H1 (cell line): ENCODE results near the gene PPM1F. TPM values are rescaled to one million over a fixed set of nuclear protein-coding genes. Genes with fewer than 3 reads are reported as not detected.

Experiments used
- CTCF ChIA-PET: fragments of 300-600 bp; sonication (Branson Sonifier 250); formaldehyde crosslinking; loops from one replicate; lab custom pipeline; 2021; ENCODE audit not compliant: partially characterized antibody; lab: Charles Lee
- POLR2A ChIA-PET: fragments of 300-600 bp; sonication (Branson Sonifier 250); formaldehyde crosslinking; loops from one replicate; lab custom pipeline; 2021; ENCODE audit warnings: inconsistent platforms; ENCODE audit not compliant: partially characterized antibody; lab: Charles Lee
- DNase-seq, 2 experiments: peaks; one replicate each; pipeline versions ENCODE4 v3.0.0 to v3.0.0-alpha.2; 2010 to 2022; ENCODE audit warnings: low spot score in 2 of 2, low read depth in 1 of 2, mixed read lengths in 1 of 2
- FAIRE-seq: peaks from 2 replicates; lab custom pipeline; 2011; peaks lifted over from hg19 to GRCh38; lab: Jason Lieb, UNC
- H2AFZ ChIP-seq: 2 replicates; pipeline ENCODE4 v1.8.1; 2012; ENCODE audit warnings: low read length, inconsistent platforms
- H2AK5ac ChIP-seq: 2 replicates; pipeline ENCODE4 v1.6.1; 2013; ENCODE audit warnings: low read depth, low read length
- H2BK120ac ChIP-seq: replicated peaks from 2 replicates; pipeline ENCODE3; 2013; ENCODE audit warnings: low read depth, low read length, inconsistent platforms
- H2BK12ac ChIP-seq: 2 replicates; pipeline ENCODE4 v1.6.1; 2013; ENCODE audit warnings: low read depth, low read length
- H2BK15ac ChIP-seq: 2 replicates; pipeline ENCODE4 v1.6.1; 2013; ENCODE audit warnings: low read length
- H2BK20ac ChIP-seq: 2 replicates; pipeline ENCODE4 v1.6.1; 2013; ENCODE audit warnings: low read length
- H2BK5ac ChIP-seq: 2 replicates; pipeline ENCODE4 v1.6.1; 2013; ENCODE audit warnings: low read depth, low read length
- H3K14ac ChIP-seq: 2 replicates; pipeline ENCODE4 v1.6.1; 2013; ENCODE audit warnings: inconsistent platforms; ENCODE audit not compliant: insufficient read length
- H3K18ac ChIP-seq: 2 replicates; pipeline ENCODE4 v1.6.1; 2013; ENCODE audit warnings: low read length; ENCODE audit errors: extremely low read depth
- H3K23ac ChIP-seq: 2 replicates; pipeline ENCODE4 v1.6.1; 2013; ENCODE audit warnings: inconsistent platforms; ENCODE audit not compliant: insufficient read length
- H3K23me2 ChIP-seq: 2 replicates; pipeline ENCODE4 v1.6.1; 2013; ENCODE audit warnings: low read depth, low read length
- H3K27ac ChIP-seq: 2 replicates; pipeline ENCODE4 v1.6.1; 2011; ENCODE audit warnings: low read depth, low read length, inconsistent platforms
- H3K27me3 ChIP-seq, 4 experiments: replicated peaks in 1 of 4; 1 replicate in 1 of 4; 2 replicates in 3 of 4; pipeline versions ENCODE4 v1.6.1 to v1.8.1; 2011 to 2013; ENCODE audit warnings: low read length in 3 of 4, mild to moderate bottlenecking in 3 of 4, inconsistent platforms in 2 of 4, mixed read lengths in 2 of 4, moderate library complexity in 1 of 4; ENCODE audit not compliant: control insufficient read depth in 3 of 4, insufficient read depth in 3 of 4; ENCODE audit errors: extremely low read depth in 1 of 4
- H3K36me3 ChIP-seq, 4 experiments: 2 replicates each; pipeline versions ENCODE4 v1.6.1 to v1.8.1; 2011 to 2013; ENCODE audit warnings: mild to moderate bottlenecking in 4 of 4, low read length in 3 of 4, moderate library complexity in 2 of 4, control low read depth in 1 of 4, inconsistent platforms in 1 of 4; ENCODE audit not compliant: insufficient read depth in 4 of 4, control insufficient read depth in 2 of 4
- H3K4ac ChIP-seq: replicated peaks from 2 replicates; pipeline ENCODE3; 2013; ENCODE audit warnings: low read length, low read depth, mixed read lengths, inconsistent platforms; ENCODE audit not compliant: insufficient read length
- H3K4me1 ChIP-seq, 4 experiments: replicated peaks in 1 of 4; 1 replicate in 1 of 4; 2 replicates in 3 of 4; pipeline versions ENCODE4 v1.6.1 to v1.8.1; 2011 to 2013; ENCODE audit warnings: low read length in 3 of 4, inconsistent platforms in 2 of 4, mixed read lengths in 1 of 4; ENCODE audit not compliant: insufficient read depth in 4 of 4, control insufficient read depth in 3 of 4
- H3K4me2 ChIP-seq, 2 experiments: 2 replicates each; pipeline versions ENCODE4 v1.6.1 to v1.8.1; 2011 to 2013; ENCODE audit warnings: low read depth in 2 of 2, low read length in 2 of 2, control low read depth in 1 of 2, inconsistent platforms in 1 of 2, mild to moderate bottlenecking in 1 of 2; ENCODE audit not compliant: insufficient read depth in 1 of 2
- H3K4me3 ChIP-seq, 4 experiments: fragments of 200-600, 300-600 bp in 1 of 4; sonication (generic), shearing (Covaris generic), sonication (Bioruptor Twin) in 1 of 4; 2 replicates each; pipeline versions ENCODE4 v1.5.1 to v1.8.1; 2011 to 2016; ENCODE audit warnings: low read length in 4 of 4, low read depth in 3 of 4, control low read depth in 2 of 4, inconsistent platforms in 2 of 4, mild to moderate bottlenecking in 2 of 4, mixed read lengths in 1 of 4, moderate library complexity in 1 of 4; ENCODE audit not compliant: insufficient read depth in 2 of 4; ENCODE audit errors: extremely low read depth in 1 of 4
- H3K56ac ChIP-seq: replicated peaks from 2 replicates; pipeline ENCODE3; 2013; ENCODE audit warnings: low read depth, mild to moderate bottlenecking, mixed read lengths, low read length, inconsistent platforms; ENCODE audit not compliant: insufficient read length
- H3K79me1 ChIP-seq: 2 replicates; pipeline ENCODE4 v1.6.1; 2013; ENCODE audit warnings: low read depth, low read length, control low read depth
- H3K79me2 ChIP-seq, 2 experiments: 2 replicates each; pipeline versions ENCODE4 v1.6.1 to v1.8.1; 2012 to 2013; ENCODE audit warnings: low read length in 2 of 2, mild to moderate bottlenecking in 2 of 2, inconsistent platforms in 1 of 2; ENCODE audit not compliant: insufficient read depth in 2 of 2, control insufficient read depth in 1 of 2
- H3K9ac ChIP-seq, 4 experiments: replicated peaks in 1 of 4; 1 replicate in 1 of 4; 2 replicates in 3 of 4; pipeline versions ENCODE4 v1.6.1 to v1.8.1; 2011 to 2013; ENCODE audit warnings: low read depth in 3 of 4, low read length in 3 of 4, control low read depth in 2 of 4, mild to moderate bottlenecking in 2 of 4, moderate library complexity in 2 of 4, inconsistent platforms in 1 of 4; ENCODE audit errors: extremely low read depth in 1 of 4
- H3K9me3 ChIP-seq, 2 experiments: 2 replicates each; pipeline versions ENCODE4 v1.6.1 to v1.8.1; 2012 to 2013; ENCODE audit warnings: mild to moderate bottlenecking in 2 of 2, moderate library complexity in 2 of 2, control low read depth in 1 of 2, inconsistent platforms in 1 of 2, low read depth in 1 of 2, low read length in 1 of 2, mixed read lengths in 1 of 2; ENCODE audit not compliant: insufficient read depth in 2 of 2
- H4K20me1 ChIP-seq, 2 experiments: replicated peaks in 1 of 2; 2 replicates each; pipeline versions ENCODE3 to v1.8.1; 2011 to 2013; ENCODE audit warnings: inconsistent platforms in 2 of 2, low read length in 2 of 2, mild to moderate bottlenecking in 1 of 2; ENCODE audit not compliant: insufficient read depth in 2 of 2, control insufficient read depth in 1 of 2
- H4K5ac ChIP-seq: 2 replicates; pipeline ENCODE4 v1.6.1; 2013; ENCODE audit warnings: low read length, low read depth, mixed read lengths, inconsistent platforms; ENCODE audit not compliant: insufficient read length
- H4K8ac ChIP-seq: 2 replicates; pipeline ENCODE4 v1.8.0; 2013; ENCODE audit warnings: mild to moderate bottlenecking, moderate library complexity, low read length, inconsistent platforms; ENCODE audit not compliant: insufficient read depth; ENCODE audit errors: extremely low read depth
- H4K91ac ChIP-seq: replicated peaks from 2 replicates; pipeline ENCODE3; 2013; ENCODE audit warnings: low read length, mixed read lengths, inconsistent platforms; ENCODE audit not compliant: insufficient read length
- CEBPB ChIP-seq: IDR thresholded peaks from 2 replicates; pipeline ENCODE4 v1.6.1; 2012; ENCODE audit warnings: low read depth, low read length
- JUN ChIP-seq: IDR thresholded peaks from 2 replicates; pipeline ENCODE4 v1.6.1; 2011; ENCODE audit warnings: low read depth, mild to moderate bottlenecking, improper control_type of control experiment, low read length
- MAX ChIP-seq: IDR thresholded peaks from 2 replicates; pipeline ENCODE4 v1.6.1; 2012; ENCODE audit warnings: inconsistent platforms
- RAD21 ChIP-seq, 2 experiments: IDR thresholded peaks in 1 of 2; conservative IDR thresholded peaks in 1 of 2; 2 replicates each; pipeline ENCODE4 v1.6.1; 2011; ENCODE audit warnings: low read depth in 2 of 2, low read length in 2 of 2, improper control_type of control experiment in 1 of 2, inconsistent platforms in 1 of 2, mild to moderate bottlenecking in 1 of 2, moderate library complexity in 1 of 2
- SUZ12 ChIP-seq: fragments of 200-600 bp; sonication (generic); IDR thresholded peaks from 2 replicates; pipeline ENCODE4 v1.6.1; 2012; ENCODE audit warnings: mild to moderate bottlenecking, inconsistent platforms, low read length, moderate library complexity, mixed read lengths
- TAF1 ChIP-seq: IDR thresholded peaks from 2 replicates; pipeline ENCODE4 v1.6.1; 2011; ENCODE audit warnings: mild to moderate bottlenecking, low read depth, low read length
- WGBS, 2 experiments: shearing (Covaris generic) in 1 of 2; methylation state at CpG; one replicate each; pipeline versions ENCODE4 v1.1.6 to v1.1.7; 2013 to 2015; ENCODE audit warnings: low lambda C conversion rate in 2 of 2, mixed read lengths in 2 of 2, inconsistent platforms in 1 of 2, low coverage in 1 of 2, missing lambda C conversion rate in 1 of 2; ENCODE audit not compliant: insufficient replicate concordance in 2 of 2, insufficient coverage in 1 of 2, insufficient read length in 1 of 2; ENCODE audit errors: extremely low coverage in 1 of 2, missing lambda C conversion rate in 1 of 2; 5-methylcytosine and 5-hydroxymethylcytosine counted together
- polyA plus RNA-seq, 7 experiments: library from polyadenylated mRNA; depleted of rRNA in 3 of 7; stranded (reverse) in 5 of 7; unstranded in 2 of 7; fragments of >200 nt in 5 of 7; fragments of 200-250 nt in 2 of 7; gene quantifications; 1 replicate in 5 of 7; 2 replicates in 1 of 7; 4 replicates in 1 of 7; pipeline versions ENCODE4 v1.2.1 to v1.2.3, GENCODE V29; 2011 to 2013; ENCODE audit warnings: missing spikeins in 2 of 7, mixed read lengths in 2 of 7
- total RNA-seq: library from RNA; stranded (reverse); fragmentation: NEBNext Ultra II Directional; extraction: Animal tissue kit (Norgen Biotek cat#: 25700); gene quantifications from 2 replicates; pipeline ENCODE4 v1.2.1, GENCODE V29; 2021
- TF ChIP-seq, protein P1 (sequence below), 3 experiments: IDR thresholded peaks; 1 replicate in 2 of 3; 2 replicates in 1 of 3; pipeline versions ENCODE4 v1.5.1 to v1.6.1; 2011; ENCODE audit warnings: low read length in 3 of 3, mild to moderate bottlenecking in 3 of 3, inconsistent platforms in 2 of 3, low read depth in 1 of 3, moderate library complexity in 1 of 3; ENCODE audit not compliant: insufficient read depth in 1 of 3; ENCODE audit errors: control extremely low read depth in 1 of 3
- TF ChIP-seq, protein P2 (sequence below): IDR thresholded peaks from 2 replicates; pipeline ENCODE4 v1.6.1; 2011; ENCODE audit warnings: low read length, improper control_type of control experiment

Gene PPM1F
- total and polyA plus RNA-seq, 2 of the 8 experiments (the other 6 are each of a cell fraction or from before 2014, with no cell fraction given), result 12.4 to 22.8 TPM

DNA sequence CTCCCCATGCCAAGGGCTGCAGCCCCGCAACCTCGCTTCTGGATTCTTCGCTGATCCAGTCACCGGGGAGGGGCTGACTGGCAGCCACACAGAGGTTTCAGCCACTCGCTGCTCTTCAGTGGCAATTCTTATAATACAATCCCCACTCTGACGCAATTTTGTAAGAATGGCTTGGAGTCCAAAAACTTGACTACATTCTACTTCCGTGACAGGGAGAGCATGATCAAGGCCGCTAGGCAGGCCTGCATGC is 14.9 kb downstream of the PPM1F start:
- Histone ChIP-seq H4K91ac (peak overlapping the region; percentile 47), H3K27ac (no peak overlapping the region), H4K5ac (no peak overlapping the region), H3K79me2 (no peaks in the 10 kb centered on the region), H3K56ac (no peak overlapping the region), H3K79me1 (no peaks in the 10 kb centered on the region), H3K27me3 (no peaks in the 10 kb centered on the region), H3K4ac (no peak overlapping the region), H2BK5ac (no peak overlapping the region), H2AK5ac (no peak overlapping the region), H3K36me3 (0 out of 8 replicates have a peak, but pooled peaks cover 0 to 2% (median 0%) of the 10 kb centered on the region in 4 experiments), H3K9me3 (no peaks in the 10 kb centered on the region), H3K4me1 (peaks cover 1 to 7% (median 2%) of the 10 kb centered on the region in 4 experiments; a peak in 5 of 7 replicates), H3K9ac (no peak overlapping the region), H3K23me2 (no peaks in the 10 kb centered on the region), H2BK15ac (no peak overlapping the region), H3K14ac (no peak overlapping the region), H2AFZ (no peak overlapping the region), H3K23ac (no peak overlapping the region), H4K8ac (no peak overlapping the region), H3K4me3 (peak overlapping the region in 1 of 4 experiments; percentile 77; a peak in 2 of 8 replicates), H2BK12ac (no peak overlapping the region), H3K4me2 (peak overlapping the region in 1 of 2 experiments; percentile 87; a peak in 2 of 4 replicates), H2BK20ac (no peak overlapping the region), H4K20me1 (peaks cover 0 to 2% of the 10 kb centered on the region in 2 experiments), H2BK120ac (no peak overlapping the region), H3K18ac (no peak overlapping the region)
- 66% methylated on average over 8 of the region's 8 CpGs; no CpG with 5 or more reads in 1 of the 2 experiments for WGBS, 2 experiments
- FAIRE-seq, result no peak
- DNase-seq, result no peak
- CTCF ChIA-PET, result interaction anchor here (0.7 to 7.4 kb wide), 21 partner anchors 10 to 244 kb away, joined by 3 to 60 read pairs (median 5); partner anchors contain the start of gene PPM1F
- POLR2A ChIA-PET, result interaction anchor here (0.6 to 2.3 kb wide), 9 partner anchors 10 to 272 kb away, joined by 3 to 8 read pairs (median 5); partner anchors contain the start of genes PPIL2, PPM1F and YPEL1
- TF ChIP-seq SUZ12, result 0 out of 2 replicates have a peak, but pooled peaks have one; percentile 4
- TF ChIP-seq, protein P1, sequence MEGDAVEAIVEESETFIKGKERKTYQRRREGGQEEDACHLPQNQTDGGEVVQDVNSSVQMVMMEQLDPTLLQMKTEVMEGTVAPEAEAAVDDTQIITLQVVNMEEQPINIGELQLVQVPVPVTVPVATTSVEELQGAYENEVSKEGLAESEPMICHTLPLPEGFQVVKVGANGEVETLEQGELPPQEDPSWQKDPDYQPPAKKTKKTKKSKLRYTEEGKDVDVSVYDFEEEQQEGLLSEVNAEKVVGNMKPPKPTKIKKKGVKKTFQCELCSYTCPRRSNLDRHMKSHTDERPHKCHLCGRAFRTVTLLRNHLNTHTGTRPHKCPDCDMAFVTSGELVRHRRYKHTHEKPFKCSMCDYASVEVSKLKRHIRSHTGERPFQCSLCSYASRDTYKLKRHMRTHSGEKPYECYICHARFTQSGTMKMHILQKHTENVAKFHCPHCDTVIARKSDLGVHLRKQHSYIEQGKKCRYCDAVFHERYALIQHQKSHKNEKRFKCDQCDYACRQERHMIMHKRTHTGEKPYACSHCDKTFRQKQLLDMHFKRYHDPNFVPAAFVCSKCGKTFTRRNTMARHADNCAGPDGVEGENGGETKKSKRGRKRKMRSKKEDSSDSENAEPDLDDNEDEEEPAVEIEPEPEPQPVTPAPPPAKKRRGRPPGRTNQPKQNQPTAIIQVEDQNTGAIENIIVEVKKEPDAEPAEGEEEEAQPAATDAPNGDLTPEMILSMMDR (IDR thresholded peaks at IDR 0.05; ENCODE audit: control extremely low read depth in 1 of 3, insufficient read depth in 1 of 3, low read depth in 1 of 3, low read length in 3 of 3), result no peak
- 0 out of 2 replicates have a peak, but pooled peaks have one; percentile 1 for TF ChIP-seq CEBPB
- TF ChIP-seq, protein P2, sequence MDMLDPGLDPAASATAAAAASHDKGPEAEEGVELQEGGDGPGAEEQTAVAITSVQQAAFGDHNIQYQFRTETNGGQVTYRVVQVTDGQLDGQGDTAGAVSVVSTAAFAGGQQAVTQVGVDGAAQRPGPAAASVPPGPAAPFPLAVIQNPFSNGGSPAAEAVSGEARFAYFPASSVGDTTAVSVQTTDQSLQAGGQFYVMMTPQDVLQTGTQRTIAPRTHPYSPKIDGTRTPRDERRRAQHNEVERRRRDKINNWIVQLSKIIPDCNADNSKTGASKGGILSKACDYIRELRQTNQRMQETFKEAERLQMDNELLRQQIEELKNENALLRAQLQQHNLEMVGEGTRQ, result no peak
- no peak for TF ChIP-seq RAD21 (IDR thresholded peaks at IDR 0.05 in 1 of 2, conservative IDR thresholded peaks at IDR 0.05 in 1 of 2; ENCODE audit: low read depth in 2 of 2, low read length in 2 of 2)
- no peak for TF ChIP-seq TAF1
- no peak for TF ChIP-seq MAX
- no peak for TF ChIP-seq JUN
